HAP-1 (cell line): ENCODE results near the gene TSG101.

Source experiments
- DNase-seq, 2 experiments: peaks; one replicate each; pipeline ENCODE4 v3.0.0-alpha.2; 2016 to 2020; ENCODE audit warnings: low spot score in 2 of 2
- H3K27me3 ChIP-seq: fragments of 250-450 bp; sonication (Bioruptor Pico); 2 replicates; pipeline ENCODE4 v1.5.1; 2020; ENCODE audit warnings: low read depth, mild to moderate bottlenecking, moderate library complexity
- H3K36me3 ChIP-seq: fragments of 250-450 bp; sonication (Bioruptor Pico); replicated peaks from 2 replicates; pipeline ENCODE4 v1.5.1; 2020; ENCODE audit warnings: mild to moderate bottlenecking
- H3K4me1 ChIP-seq: fragments of 250-450 bp; sonication (Bioruptor Pico); 2 replicates; pipeline ENCODE4 v1.5.1; 2020; ENCODE audit warnings: mild to moderate bottlenecking
- H3K4me3 ChIP-seq: fragments of 250-450 bp; sonication (Bioruptor Pico); 2 replicates; pipeline ENCODE4 v1.5.1; 2020; ENCODE audit warnings: mild to moderate bottlenecking, moderate library complexity
- H3K9me3 ChIP-seq: fragments of 250-450 bp; sonication (Bioruptor Pico); 2 replicates; pipeline ENCODE4 v1.5.1; 2020; ENCODE audit warnings: mild to moderate bottlenecking, moderate library complexity
- in situ Hi-C: fragments of 300-500 bp; cut with MboI; formaldehyde crosslinking; loops from 3 replicates; pipeline ENCODE4 v1.14.3; 2020; ENCODE audit warnings: low sequenced_read_pairs, inconsistent platforms, mixed read lengths

The TSG101 gene

GRCh38 chr11:18524248-18524647 is 2.5 kb downstream of the TSG101 start:
- in situ Hi-C loops = no loop called here
- no peaks in the 10 kb centered on the region for H3K9me3 ChIP-seq

GRCh38 chr11:18523084-18523483 is 3.7 kb downstream of the TSG101 start:
- Histone ChIP-seq H3K36me3 (no peaks in the 10 kb centered on the region; the same call in 1 of the 2 replicates), H3K4me3 (no peak overlapping the region), H3K4me1 (peaks cover 3% of the 10 kb centered on the region), H3K27me3 (no peaks in the 10 kb centered on the region), H3K9me3 (no peaks in the 10 kb centered on the region)
- in situ Hi-C loops = no loop called here
- no peak for DNase-seq

More at GRCh38 chr11:18524248-18524647, 2.5 kb downstream of the TSG101 start:
- Histone ChIP-seq H3K4me1 (peaks cover 3% of the 10 kb centered on the region), H3K36me3 (no peaks in the 10 kb centered on the region; the same call in 1 of the 2 replicates), H3K27me3 (no peaks in the 10 kb centered on the region), H3K4me3 (no peak overlapping the region)
- no peak for DNase-seq

GRCh38 chr11:18522388-18522787 is 4.4 kb downstream of the TSG101 start:
- in situ Hi-C loops = no loop called here
- DNase-seq = no peak

GRCh38 chr11:18521122-18521521 is 5.6 kb downstream of the TSG101 start:
- Histone ChIP-seq H3K4me1 (peaks cover 3% of the 10 kb centered on the region), H3K9me3 (no peaks in the 10 kb centered on the region), H3K4me3 (no peak overlapping the region), H3K36me3 (peaks cover 3% of the 10 kb centered on the region; the same call in 1 of the 2 replicates), H3K27me3 (no peaks in the 10 kb centered on the region)
- in situ Hi-C loops = no loop called here
- no peak for DNase-seq

More at GRCh38 chr11:18522388-18522787, 4.4 kb downstream of the TSG101 start:
- peaks cover 3% of the 10 kb centered on the region for H3K4me1 ChIP-seq
- H3K4me3 ChIP-seq = no peak overlapping the region
- peaks cover 3% of the 10 kb centered on the region; the same call in 1 of the 2 replicates for H3K36me3 ChIP-seq
- no peaks in the 10 kb centered on the region for H3K27me3 ChIP-seq
- H3K9me3 ChIP-seq = no peaks in the 10 kb centered on the region

GRCh38 chr11:18502352-18502751 is 24.4 kb downstream of the TSG101 start:
- Histone ChIP-seq H3K27me3 (no peaks in the 10 kb centered on the region), H3K4me3 (no peak overlapping the region), H3K4me1 (peaks cover 7% of the 10 kb centered on the region), H3K9me3 (no peaks in the 10 kb centered on the region), H3K36me3 (peaks cover 52% of the 10 kb centered on the region)
- in situ Hi-C loops = no loop called here
- DNase-seq = no peak

- peaks cover 3% of the 10 kb centered on the region; the same call in 1 of the 2 replicates for H3K4me1 ChIP-seq
- H3K9me3 ChIP-seq = no peaks in the 10 kb centered on the region
- no peak for DNase-seq
- H3K4me3 ChIP-seq = no peak overlapping the region
- no peaks in the 10 kb centered on the region for H3K27me3 ChIP-seq
- in situ Hi-C loops = no loop called here
- peaks cover 52% of the 10 kb centered on the region for H3K36me3 ChIP-seq
Measured at GRCh38 chr11:18501629-18502028, 25.1 kb downstream of the TSG101 start.

GRCh38 chr11:18498039-18498438 is 28.7 kb downstream of the TSG101 start:
- H3K4me1 ChIP-seq = peaks cover under 1% of the 10 kb centered on the region
- DNase-seq = no peak
- no peaks in the 10 kb centered on the region for H3K27me3 ChIP-seq
- H3K36me3 ChIP-seq = peaks cover 42% of the 10 kb centered on the region
- H3K9me3 ChIP-seq = no peaks in the 10 kb centered on the region
- no peak overlapping the region for H3K4me3 ChIP-seq
- in situ Hi-C loops = no loop called here

GRCh38 chr11:18495703-18496102 is 31.0 kb downstream of the TSG101 start:
- in situ Hi-C loops = no loop called here
- DNase-seq = no peak

GRCh38 chr11:18495271-18495670 is 31.5 kb downstream of the TSG101 start:
- H3K36me3 ChIP-seq = peaks cover 21% of the 10 kb centered on the region
- no peaks in the 10 kb centered on the region for H3K9me3 ChIP-seq
- in situ Hi-C loops = no loop called here
- H3K4me3 ChIP-seq = no peak overlapping the region
- DNase-seq = no peak
- H3K27me3 ChIP-seq = no peaks in the 10 kb centered on the region
- H3K4me1 ChIP-seq = peaks cover 3% of the 10 kb centered on the region

More at GRCh38 chr11:18495703-18496102, 31.0 kb downstream of the TSG101 start:
- H3K27me3 ChIP-seq = no peaks in the 10 kb centered on the region
- peaks cover 23% of the 10 kb centered on the region for H3K36me3 ChIP-seq
- no peak overlapping the region for H3K4me3 ChIP-seq
- no peaks in the 10 kb centered on the region for H3K9me3 ChIP-seq
- peaks cover 3% of the 10 kb centered on the region for H3K4me1 ChIP-seq

GRCh38 chr11:18493310-18493709 is 33.4 kb downstream of the TSG101 start:
- in situ Hi-C loops = no loop called here
- H3K9me3 ChIP-seq = no peaks in the 10 kb centered on the region
- peaks cover 3% of the 10 kb centered on the region for H3K4me1 ChIP-seq
- peaks cover 7% of the 10 kb centered on the region for H3K36me3 ChIP-seq
- no peaks in the 10 kb centered on the region for H3K27me3 ChIP-seq
- no peak overlapping the region for H3K4me3 ChIP-seq
- no peak for DNase-seq

GRCh38 chr11:18492888-18493287 is 33.9 kb downstream of the TSG101 start:
- H3K36me3 ChIP-seq = peaks cover 6% of the 10 kb centered on the region
- peaks cover 3% of the 10 kb centered on the region for H3K4me1 ChIP-seq
- no peaks in the 10 kb centered on the region for H3K9me3 ChIP-seq
- no peak overlapping the region for H3K4me3 ChIP-seq
- no peaks in the 10 kb centered on the region for H3K27me3 ChIP-seq
- in situ Hi-C loops = no loop called here
- DNase-seq = no peak

GRCh38 chr11:18491924-18492323 is 34.8 kb downstream of the TSG101 start:
- Histone ChIP-seq H3K9me3 (no peaks in the 10 kb centered on the region), H3K27me3 (no peaks in the 10 kb centered on the region), H3K36me3 (peaks cover 3% of the 10 kb centered on the region), H3K4me3 (no peak overlapping the region), H3K4me1 (peaks cover 3% of the 10 kb centered on the region)
- in situ Hi-C loops = no loop called here
- no peak for DNase-seq

- in situ Hi-C loops = no loop called here
- no peak for DNase-seq
- Histone ChIP-seq H3K4me1 (peaks cover 3% of the 10 kb centered on the region), H3K4me3 (no peak overlapping the region), H3K9me3 (no peaks in the 10 kb centered on the region), H3K36me3 (peaks cover 3% of the 10 kb centered on the region), H3K27me3 (no peaks in the 10 kb centered on the region)
Measured at GRCh38 chr11:18490736-18491485, 35.8 kb downstream of the TSG101 start.

- in situ Hi-C loops = no loop called here
- Histone ChIP-seq H3K4me1 (peaks cover 3% of the 10 kb centered on the region), H3K9me3 (no peaks in the 10 kb centered on the region), H3K27me3 (no peaks in the 10 kb centered on the region), H3K36me3 (peaks cover 4% of the 10 kb centered on the region), H3K4me3 (no peak overlapping the region)
- DNase-seq = no peak
Measured at GRCh38 chr11:18490319-18490718, 36.4 kb downstream of the TSG101 start.
